Esophagus mucosa (tissue), 1 donor: ENCODE data around the gene TBC1D1. TPM values are rescaled to one million over a fixed set of nuclear protein-coding genes. Genes with fewer than 3 reads are reported as not detected.
A peak's percentile ranks its signal among the peaks of the same experiment; 100 is the strongest.
"Not testable (repeated sequence)": the region's sequence is repeated elsewhere in the genome, so short reads cannot be mapped to it uniquely, and the experiment has no call there.

Source experiments
- ATAC-seq: fragments of 200-7000 bp; cut with Tn5 transposase; one replicate; pipeline ENCODE4 v1.9.1; 2020
- total RNA-seq: library from RNA; stranded (reverse); gene quantifications from one replicate; pipeline ENCODE4 v1.2.4, GENCODE V29; 2023
- donor health status: DM: yes; HTN: yes; CAD: no.

The TBC1D1 gene
- total RNA-seq, 1 donor from 2014 or later: 11.4 TPM

GRCh38 chr4:38015886-38016515, 125.1 kb downstream of the TBC1D1 start:
- ATAC-seq: no peak

DNA sequence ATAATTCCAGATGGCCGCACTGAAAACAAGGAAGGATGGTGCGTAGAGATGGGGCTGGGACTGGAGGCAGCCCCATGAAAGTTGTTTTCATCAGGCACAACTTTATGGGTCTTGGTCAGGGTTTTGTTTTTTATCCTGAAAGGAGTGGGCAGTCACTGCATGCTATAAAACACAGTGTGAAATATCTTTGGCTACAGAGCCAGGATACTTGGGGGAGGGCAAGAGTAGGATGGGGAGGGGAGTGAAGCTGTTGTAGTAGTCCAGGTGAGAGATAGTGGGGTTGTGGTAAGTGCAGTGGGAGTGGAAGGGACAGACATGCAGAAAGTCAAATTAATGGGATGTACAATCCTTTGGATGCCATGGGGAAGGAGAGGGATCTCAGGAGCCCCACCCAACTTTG, 125.8 kb downstream of the TBC1D1 start:
- ATAC-seq: no peak

GRCh38 chr4:38017609-38018008, 126.7 kb downstream of the TBC1D1 start:
- no peak for ATAC-seq

GRCh38 chr4:38020386-38020785, 129.5 kb downstream of the TBC1D1 start:
- ATAC-seq: no peak

GRCh38 chr4:38020961-38021360, 130.1 kb downstream of the TBC1D1 start:
- not testable (repeated sequence) for ATAC-seq

GRCh38 chr4:38021751-38022150, 130.9 kb downstream of the TBC1D1 start:
- ATAC-seq: no peak

DNA sequence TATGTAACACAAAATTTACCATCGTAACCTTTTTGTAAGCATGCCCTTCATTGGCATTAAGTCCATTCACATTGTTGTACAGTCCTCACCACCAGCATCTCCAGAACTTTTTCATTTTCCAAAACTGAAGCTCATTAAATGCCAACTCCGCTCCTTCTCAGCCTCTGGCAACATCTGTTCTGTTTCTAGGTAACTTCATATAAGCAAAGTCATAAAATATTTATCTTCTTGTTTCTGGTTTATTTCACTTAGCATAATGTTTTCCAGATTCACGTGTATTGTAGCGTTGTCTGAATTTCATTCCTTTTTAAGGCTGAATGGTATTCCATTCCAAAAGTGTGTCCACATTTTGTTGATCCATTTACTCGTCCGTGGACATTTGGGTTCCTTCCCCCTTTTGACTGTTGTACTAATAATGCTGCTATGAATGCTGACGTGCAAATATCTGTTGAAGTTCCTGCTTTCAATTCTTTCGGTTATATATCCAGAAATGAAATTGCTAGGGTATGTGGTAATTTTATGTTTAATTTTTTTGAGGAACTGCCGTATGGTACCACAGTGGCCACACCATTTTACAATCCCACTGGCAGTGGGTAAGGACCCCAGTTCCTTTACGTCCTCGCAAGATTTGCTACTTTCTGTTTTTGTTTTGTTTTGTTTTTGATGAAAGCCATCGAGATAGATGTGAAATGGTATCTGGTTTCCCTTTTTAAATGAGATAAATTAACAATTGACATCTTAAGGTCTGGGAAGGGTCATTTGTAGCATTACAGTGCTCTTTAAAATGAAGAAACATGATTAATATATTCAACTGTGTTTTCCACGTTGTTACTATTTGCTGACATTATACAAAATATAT, 132.7 kb downstream of the TBC1D1 start:
- ATAC-seq: no peak

GRCh38 chr4:38024206-38024509, 133.3 kb downstream of the TBC1D1 start:
- ATAC-seq: no peak

DNA sequence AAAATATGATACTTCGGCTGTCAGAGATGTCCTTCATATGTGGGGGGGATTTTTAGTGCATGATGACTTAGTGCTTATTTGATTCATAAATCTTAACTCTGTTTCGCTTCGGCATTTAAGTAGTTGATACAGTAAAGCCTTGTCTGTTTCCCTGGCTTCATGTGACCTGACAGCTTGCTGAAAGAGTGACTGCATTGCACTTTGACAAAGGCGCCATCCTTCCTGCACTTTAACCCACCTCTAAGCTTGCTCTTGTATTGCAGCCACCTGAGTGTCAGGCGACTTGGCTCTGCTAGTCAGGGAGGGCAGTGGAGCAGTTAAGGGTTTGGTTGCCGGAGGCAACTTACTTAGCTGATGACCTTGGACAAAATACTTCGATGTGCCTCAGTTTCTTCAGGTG, 134.8 kb downstream of the TBC1D1 start:
- no peak for ATAC-seq

- ATAC-seq: no peak
Measured at GRCh38 chr4:38026158-38026740, 135.4 kb downstream of the TBC1D1 start.

DNA sequence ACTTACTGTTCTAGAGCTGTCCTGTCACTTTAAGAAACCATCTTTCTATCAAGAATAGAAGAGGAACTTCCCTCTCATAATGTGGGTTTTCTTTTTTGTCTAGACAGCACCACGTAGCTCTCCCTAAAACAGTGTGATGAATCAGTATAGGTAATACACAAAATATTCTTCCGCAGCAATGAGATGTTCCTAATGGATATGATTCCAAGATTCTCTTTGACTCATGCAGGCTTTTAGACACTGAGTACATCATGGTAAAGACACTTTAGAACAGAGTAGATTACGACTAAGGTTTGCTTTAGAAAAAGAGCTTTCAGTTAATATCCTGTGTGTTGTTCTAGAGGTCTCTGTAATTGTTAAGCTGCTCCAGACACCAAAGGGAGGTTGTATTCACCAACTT, 139.1 kb downstream of the TBC1D1 start:
- ATAC-seq: no peak

- peak; percentile 39 for ATAC-seq
Measured at GRCh38 chr4:38034986-38035882, 144.3 kb downstream of the TBC1D1 start.

DNA sequence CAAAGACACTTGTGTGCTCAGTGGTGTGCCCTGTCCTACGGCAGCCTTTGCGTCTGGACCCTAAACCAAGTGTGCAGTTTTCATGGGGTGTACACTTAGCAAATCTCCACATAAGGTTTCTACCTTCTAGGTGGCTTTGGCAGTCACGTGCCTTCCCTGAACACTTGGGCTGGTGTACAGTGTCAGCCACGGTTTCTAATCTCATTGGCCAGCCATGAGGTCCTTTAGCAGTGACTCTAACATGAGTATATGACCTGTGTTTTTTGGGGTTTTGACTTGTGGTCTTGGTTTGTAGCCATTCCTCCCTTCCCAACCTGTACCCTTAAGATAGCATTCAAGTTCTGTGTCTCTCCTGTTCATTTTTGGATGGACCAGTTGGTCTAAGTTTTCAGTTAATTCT, 145.7 kb downstream of the TBC1D1 start:
- no peak for ATAC-seq

DNA sequence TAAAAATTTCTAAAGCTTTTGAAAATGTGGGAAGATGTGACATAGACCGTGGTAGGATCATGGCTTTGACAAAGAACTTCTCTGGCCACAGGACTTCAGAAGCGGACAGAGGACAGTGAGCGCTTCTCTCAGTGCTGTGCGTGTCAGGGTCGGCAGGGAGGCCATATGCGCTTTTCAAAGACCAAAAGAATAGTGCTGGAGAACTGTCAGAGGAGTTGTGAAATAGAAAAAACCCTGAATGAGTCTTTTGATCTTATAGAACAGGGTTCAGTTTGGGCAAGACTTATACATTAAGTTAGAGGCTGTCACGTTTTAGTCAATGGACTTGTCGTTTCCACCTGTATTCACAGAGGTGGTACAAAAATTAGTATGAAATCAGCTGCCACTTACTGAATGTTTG, 146.7 kb downstream of the TBC1D1 start:
- no peak for ATAC-seq

DNA sequence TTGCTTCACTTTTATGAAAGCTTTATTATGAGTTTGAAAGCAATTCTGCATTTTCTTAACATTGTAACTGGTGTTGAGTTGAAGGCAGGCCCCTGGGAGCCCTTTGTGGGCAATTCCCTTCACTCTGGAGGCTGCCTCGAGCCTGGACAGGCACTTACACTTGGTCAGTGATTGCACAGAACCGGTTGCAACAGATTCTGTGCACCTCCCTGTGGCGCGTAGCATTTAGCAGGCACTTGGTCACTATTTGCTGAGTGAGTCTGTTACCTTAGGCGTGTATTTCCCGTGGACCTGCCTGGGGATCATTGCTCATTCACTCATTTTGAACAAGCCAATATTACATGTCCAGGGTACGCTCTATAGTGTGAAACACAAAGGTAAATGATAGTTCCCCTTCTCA, 149.7 kb downstream of the TBC1D1 start:
- peak; percentile 77 for ATAC-seq

- ATAC-seq: no peak
Measured at GRCh38 chr4:38044060-38044459, 153.2 kb downstream of the TBC1D1 start.

DNA sequence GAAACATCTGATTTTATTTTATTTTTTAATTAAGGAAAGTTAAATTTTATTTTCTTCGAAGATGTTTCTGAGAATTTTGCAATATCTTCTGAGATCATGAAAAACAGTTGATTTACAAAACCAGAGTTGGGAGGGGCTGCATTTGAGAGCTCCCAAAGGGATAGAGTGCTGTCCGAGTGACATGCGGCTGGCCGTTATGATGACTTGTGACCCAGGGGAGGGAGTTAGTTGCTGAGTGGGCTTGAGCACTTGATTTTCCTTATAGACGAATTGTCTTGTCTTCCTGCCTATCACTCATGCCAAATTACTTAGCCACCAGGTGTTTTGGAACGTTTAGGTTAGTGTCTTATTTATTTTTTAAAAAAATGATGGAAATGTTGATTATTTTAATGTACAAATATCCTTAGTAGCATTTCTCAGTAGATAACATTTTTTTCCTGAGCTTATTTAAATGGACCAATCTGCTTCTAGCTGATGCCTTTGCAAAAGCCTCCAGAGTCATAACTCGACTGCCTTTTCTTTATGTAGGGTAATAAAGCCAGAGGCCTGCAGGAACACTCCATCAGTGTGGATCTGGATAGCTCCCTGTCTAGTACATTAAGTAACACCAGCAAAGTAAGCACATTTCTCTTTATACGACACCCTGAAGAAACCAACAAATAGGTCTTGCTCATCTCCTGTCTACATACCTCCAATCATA, 154.6 kb downstream of the TBC1D1 start:
- no peak for ATAC-seq

GRCh38 chr4:38046727-38047489, 156.0 kb downstream of the TBC1D1 start:
- no peak for ATAC-seq

DNA sequence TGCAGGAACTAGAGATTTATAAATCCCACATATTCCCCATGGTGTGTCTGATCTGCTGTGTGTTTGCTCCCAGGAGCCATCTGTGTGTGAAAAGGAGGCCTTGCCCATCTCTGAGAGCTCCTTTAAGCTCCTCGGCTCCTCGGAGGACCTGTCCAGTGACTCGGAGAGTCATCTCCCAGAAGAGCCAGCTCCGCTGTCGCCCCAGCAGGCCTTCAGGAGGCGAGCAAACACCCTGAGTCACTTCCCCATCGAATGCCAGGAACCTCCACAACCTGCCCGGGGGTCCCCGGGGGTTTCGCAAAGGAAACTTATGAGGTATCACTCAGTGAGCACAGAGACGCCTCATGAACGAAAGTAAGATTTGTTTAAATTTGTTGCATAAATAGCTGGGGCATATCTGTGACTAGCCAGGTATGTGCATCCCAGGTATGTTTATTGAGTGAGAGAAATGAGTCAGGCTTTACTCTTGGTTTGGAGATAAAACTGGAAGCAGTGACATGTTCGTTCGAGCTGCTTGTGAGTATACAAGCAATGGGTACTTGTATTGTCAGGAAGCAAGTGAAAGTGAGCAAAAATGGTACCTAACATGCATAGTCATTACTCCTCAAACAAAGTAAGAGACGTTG, 158.8 kb downstream of the TBC1D1 start:
- peak; percentile 83 for ATAC-seq

- ATAC-seq: no peak
Measured at GRCh38 chr4:38050560-38051350, 159.9 kb downstream of the TBC1D1 start.
